ES-I3 (cell line): Measurements from ENCODE around the gene C4orf50.

Experiments
- H3K36me3 ChIP-seq: 2 replicates; pipeline ENCODE4 v1.6.1; 2013; ENCODE audit warnings: mild to moderate bottlenecking, low read length, control low read depth, moderate library complexity; ENCODE audit not compliant: insufficient read depth
- H3K4me1 ChIP-seq: 2 replicates; pipeline ENCODE4 v1.6.1; 2013; ENCODE audit warnings: mild to moderate bottlenecking, control low read depth, low read length; ENCODE audit not compliant: insufficient read depth
- H3K9ac ChIP-seq: 2 replicates; pipeline ENCODE4 v1.6.1; 2013; ENCODE audit warnings: low read depth, mild to moderate bottlenecking, low read length, moderate library complexity
- H3K9me3 ChIP-seq: 2 replicates; pipeline ENCODE4 v1.6.1; 2013; ENCODE audit warnings: mild to moderate bottlenecking, low read length, moderate library complexity; ENCODE audit not compliant: control insufficient read depth, insufficient read depth

The C4orf50 gene

DNA sequence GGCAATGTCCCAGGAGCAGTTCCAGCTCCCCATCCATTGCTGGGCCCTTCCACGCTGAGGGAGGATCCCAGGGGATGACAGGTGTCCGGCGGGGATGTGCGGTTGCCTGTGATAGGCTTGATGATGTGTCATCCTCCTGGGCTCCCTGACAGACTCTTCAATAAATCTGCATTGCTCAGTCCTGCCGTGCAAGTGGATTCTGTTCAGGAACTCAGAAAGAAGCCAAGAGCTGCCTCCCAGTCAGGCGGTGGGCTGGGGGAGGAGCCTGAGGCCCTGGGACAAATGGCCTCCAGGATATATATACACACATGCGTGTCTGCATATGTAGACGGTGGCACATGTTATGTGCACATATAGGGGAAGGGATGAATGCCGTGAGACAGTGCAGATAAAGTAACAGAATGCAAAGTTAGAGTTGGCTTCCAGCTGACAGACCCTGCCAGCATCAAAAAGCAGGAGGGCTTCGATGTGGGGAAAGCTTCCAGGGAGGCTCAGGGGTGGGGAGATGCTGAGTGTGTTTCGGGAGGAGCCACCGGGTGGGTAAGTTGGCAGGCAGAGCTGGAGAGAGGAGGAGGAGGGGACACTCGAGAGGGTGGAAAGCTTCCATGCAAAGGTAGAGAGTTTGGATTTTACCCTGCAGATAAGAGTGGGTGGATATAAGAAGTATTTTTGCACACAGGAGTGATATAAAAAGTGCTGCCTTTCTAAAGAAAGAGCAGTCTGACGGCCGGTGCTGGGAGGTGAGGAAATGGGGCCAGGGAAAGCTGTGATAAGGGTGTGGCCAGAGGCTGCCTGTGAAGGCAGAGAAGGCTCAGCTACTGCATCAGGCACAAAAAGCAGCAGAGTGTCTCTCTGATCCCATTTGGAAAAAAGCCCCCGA lies 96.9 kb downstream of the C4orf50 start:
- no peaks in the 10 kb centered on the region for H3K36me3 ChIP-seq
- no peaks in the 10 kb centered on the region for H3K9me3 ChIP-seq
- H3K4me1 ChIP-seq = peaks cover 10% of the 10 kb centered on the region; the same call in 1 of the 2 replicates
- H3K9ac ChIP-seq = no peak overlapping the region

DNA sequence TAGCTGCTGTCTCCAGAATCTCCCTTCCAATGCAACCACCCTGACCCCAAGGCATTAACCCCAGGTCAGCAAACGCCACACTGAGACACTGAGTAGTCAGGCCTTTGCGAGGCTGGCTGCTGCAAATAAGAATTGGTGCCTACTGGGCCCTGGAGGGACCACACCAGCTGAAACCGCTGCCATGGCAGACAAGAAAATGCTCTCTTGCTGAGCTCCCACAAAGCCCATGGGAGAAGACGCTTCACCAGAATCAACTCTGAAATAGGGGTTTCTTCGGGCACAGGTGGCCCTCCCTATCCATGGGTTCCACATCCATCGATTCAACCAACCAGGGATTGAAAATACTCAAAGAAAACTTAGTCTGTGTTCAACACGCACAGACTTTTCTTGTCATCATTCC lies 98.7 kb downstream of the C4orf50 start:
- Histone ChIP-seq H3K4me1 (peaks cover 10% of the 10 kb centered on the region; the same call in 1 of the 2 replicates), H3K9me3 (no peaks in the 10 kb centered on the region), H3K9ac (no peak overlapping the region), H3K36me3 (no peaks in the 10 kb centered on the region)

DNA sequence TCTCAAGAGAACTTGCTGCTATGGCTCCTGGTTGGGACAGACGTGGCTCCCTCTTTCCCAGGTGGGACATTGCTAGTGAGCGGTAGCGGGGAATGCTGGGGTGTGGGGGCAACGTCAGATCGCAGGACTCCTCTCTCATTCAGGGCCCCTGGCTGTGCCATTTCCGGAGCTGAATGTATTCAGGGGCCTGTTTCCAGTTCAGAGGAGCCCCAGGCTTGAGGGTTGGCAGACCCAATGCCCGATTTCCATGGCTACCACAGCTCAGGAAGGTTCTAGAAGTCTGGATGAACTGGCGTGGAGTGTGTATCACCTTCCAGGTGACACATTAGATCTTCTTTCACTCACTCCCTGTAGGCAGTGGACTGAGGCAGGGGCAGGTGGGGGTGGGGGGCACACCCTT lies 99.2 kb downstream of the C4orf50 start:
- Histone ChIP-seq H3K9ac (no peak overlapping the region), H3K36me3 (no peaks in the 10 kb centered on the region), H3K9me3 (no peaks in the 10 kb centered on the region), H3K4me1 (peaks cover 10% of the 10 kb centered on the region; the same call in 1 of the 2 replicates)

DNA sequence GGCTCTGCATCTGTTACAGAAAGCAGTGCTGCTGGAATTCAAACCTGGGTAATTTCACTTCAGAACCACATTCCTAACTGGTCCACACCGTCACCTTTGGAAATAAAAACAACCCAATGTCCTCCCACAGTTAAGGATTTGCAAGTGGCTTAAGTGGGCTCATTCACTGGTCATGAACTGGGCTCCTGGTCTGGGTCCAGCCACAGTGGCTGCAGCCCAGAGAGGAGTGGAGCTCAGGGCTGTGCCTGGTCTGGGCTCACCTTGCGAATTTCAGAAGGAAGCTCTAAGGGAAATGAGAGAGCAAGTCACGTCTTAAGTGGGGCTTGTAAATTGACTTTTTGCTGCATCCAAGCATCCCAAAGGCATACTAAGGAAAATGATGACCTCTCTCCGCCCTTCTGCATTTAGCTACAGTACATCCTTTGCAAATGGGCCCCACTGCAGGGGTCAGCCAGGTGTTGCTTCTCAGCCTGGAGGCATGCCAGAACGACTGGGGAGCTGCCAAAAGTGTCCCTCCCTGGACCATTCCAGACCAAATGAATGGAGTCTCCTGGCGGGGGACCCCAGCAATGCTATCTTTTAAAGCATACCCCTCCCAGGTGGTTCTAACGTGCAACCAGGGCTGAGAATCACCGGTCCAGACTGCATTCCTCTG lies 99.8 kb downstream of the C4orf50 start:
- no peaks in the 10 kb centered on the region for H3K9me3 ChIP-seq
- no peaks in the 10 kb centered on the region for H3K36me3 ChIP-seq
- peaks cover 10% of the 10 kb centered on the region for H3K4me1 ChIP-seq
- no peak overlapping the region for H3K9ac ChIP-seq

DNA sequence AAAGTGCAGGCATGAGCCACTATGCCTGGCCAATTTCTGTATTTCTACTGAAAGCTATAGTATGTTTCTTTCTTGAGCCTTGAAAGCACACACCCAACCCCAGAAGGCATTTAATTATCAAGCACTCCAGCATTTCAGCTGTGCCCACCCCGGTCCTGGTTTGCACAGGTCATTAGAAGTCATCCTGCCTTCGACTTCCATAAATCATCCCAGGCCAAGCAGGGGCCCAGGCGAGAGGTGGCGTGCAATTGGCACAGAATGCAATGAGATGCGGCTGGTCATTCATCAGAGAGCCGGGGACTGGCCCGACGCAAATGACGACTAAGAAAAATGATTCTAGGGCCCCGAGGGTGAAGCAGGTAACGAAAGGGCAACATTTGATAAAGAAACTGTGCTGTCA lies 100.6 kb downstream of the C4orf50 start:
- Histone ChIP-seq H3K36me3 (no peaks in the 10 kb centered on the region), H3K9ac (no peak overlapping the region), H3K4me1 (peaks cover 17% of the 10 kb centered on the region), H3K9me3 (no peaks in the 10 kb centered on the region)

DNA sequence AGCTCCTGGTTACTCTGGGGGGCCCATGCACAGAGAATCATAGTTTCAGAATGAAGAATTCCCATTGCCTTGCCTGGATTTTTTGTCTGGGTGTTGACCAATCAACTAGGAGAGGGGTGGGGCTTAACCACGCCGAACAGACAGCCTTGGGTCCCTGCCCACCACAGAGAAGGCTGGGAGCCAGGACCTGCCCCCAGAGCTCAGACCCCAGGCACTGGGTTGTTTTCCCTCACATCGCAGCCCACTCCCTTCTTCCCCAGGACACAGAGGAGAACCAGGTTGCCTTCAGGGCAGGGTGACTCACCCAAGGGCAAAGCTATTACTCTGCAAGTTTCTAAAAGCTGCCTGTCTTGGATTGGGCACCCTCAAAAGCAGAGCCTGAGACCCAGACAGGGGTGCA lies 102.0 kb downstream of the C4orf50 start:
- Histone ChIP-seq H3K9me3 (no peaks in the 10 kb centered on the region), H3K4me1 (peaks cover 19% of the 10 kb centered on the region), H3K9ac (no peak overlapping the region), H3K36me3 (no peaks in the 10 kb centered on the region)

DNA sequence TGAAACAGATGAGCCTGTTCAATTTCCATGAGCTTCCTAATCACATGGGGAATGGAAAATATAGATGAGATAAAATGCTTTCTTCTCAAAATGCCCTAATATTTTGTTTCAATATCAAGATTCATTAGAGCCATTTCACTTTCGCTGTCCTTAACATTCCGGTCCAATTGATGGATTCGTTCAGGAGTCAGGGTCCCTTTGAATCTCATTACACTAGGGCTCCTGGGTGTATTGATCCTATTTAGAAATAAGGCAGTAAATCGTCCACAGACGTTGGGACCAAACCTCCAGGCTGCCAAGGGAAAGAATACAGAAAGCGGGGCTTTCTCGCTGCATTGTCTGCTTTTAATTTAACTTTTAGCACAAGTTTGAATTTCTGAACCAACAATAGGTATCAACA lies 104.8 kb downstream of the C4orf50 start:
- H3K9ac ChIP-seq = no peak overlapping the region
- peaks cover 20% of the 10 kb centered on the region for H3K4me1 ChIP-seq
- H3K36me3 ChIP-seq = no peaks in the 10 kb centered on the region
- no peaks in the 10 kb centered on the region; the same call in 1 of the 2 replicates for H3K9me3 ChIP-seq

DNA sequence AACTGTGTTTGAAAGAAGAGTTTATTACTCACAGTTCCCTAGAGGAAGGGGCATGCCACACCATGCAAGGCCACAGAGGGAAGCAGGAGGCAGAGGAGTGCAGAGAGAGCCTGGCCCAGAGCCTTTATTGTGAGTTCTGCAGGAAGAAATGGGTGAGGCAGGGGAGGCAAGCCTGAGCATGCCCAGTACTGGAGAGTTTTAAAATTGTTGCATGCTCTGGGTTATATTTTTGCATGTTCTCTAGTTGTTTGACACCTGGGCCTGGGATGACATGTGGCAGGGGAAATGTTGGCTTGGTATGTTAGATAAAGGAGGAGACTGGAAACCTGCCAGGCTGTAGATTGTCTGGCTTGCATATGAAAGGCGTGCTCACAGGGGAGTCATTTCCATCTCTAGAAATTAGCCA lies 105.6 kb downstream of the C4orf50 start:
- no peaks in the 10 kb centered on the region; the same call in 1 of the 2 replicates for H3K9me3 ChIP-seq
- peaks cover 18% of the 10 kb centered on the region for H3K4me1 ChIP-seq
- no peaks in the 10 kb centered on the region for H3K36me3 ChIP-seq
- no peak overlapping the region for H3K9ac ChIP-seq

DNA sequence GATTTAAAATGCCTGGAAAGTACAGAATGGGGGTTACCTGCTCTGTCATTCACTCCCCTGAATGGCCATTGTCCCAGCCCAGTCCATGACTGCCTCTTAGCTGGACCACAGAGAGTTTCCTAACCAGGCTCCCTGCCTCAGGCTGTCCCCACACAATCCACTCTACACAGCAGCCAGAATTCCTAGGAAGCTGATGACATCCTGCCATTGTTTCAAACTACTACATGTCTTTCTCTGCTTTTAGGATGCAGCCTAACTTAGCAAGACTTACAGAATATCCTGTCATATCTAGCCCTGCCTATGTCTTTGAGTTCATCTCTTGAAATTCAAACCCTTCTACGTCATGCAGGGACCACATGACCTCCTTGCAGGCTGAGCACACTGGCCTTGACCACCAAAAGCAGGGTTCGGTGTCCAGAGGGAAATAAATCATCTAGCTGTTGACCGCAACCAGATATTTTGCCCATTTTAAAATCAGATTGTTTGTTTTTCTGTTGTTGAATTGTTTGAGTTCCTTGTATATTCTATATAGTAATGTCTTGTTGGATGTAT lies 109.3 kb downstream of the C4orf50 start:
- Histone ChIP-seq H3K9me3 (no peaks in the 10 kb centered on the region; the same call in 1 of the 2 replicates), H3K9ac (no peak overlapping the region), H3K4me1 (peaks cover 31% of the 10 kb centered on the region), H3K36me3 (no peaks in the 10 kb centered on the region)

DNA sequence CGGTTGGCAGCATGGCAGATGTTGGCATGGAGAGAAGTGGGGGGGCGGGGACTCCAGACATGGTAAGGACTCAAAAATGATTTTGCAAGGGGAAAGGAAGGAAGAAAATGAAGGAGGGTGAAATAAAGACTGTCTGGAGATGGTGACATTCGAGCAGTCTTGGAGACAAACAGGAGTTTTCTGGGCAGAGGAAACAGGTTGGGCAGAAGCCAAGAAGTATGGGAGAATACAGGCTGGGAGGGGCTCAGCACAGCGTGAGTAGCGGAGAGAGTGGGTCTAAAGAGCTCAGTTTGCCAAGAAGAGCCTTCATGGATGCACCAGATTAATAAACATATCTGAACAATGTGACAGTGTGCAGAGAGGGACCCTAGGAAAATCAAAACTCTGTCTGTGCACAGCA lies 112.0 kb downstream of the C4orf50 start:
- no peaks in the 10 kb centered on the region for H3K36me3 ChIP-seq
- peaks cover 18% of the 10 kb centered on the region; the same call in 1 of the 2 replicates for H3K4me1 ChIP-seq
- no peak overlapping the region for H3K9ac ChIP-seq
- no peaks in the 10 kb centered on the region; the same call in 1 of the 2 replicates for H3K9me3 ChIP-seq

DNA sequence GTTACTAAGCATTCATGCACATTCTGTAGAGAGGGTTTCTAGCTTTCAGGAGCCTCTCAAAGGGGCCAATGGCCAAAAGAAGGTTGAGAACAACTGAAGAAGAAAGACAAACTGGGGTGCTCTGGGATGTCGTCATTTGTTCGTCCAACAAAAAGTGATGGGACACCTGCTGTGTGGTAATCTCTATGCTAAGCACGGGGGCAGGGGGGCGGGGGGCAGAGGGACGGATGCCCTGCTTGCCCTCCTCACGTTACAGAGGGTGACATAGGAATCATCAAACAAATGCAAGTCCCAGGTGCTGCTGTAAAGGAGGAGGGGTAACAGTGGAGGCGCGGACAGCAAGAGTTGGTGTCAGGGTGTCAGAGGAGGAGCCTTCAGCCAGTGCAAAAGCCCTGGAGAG lies 112.5 kb downstream of the C4orf50 start:
- no peaks in the 10 kb centered on the region for H3K9me3 ChIP-seq
- no peak overlapping the region for H3K9ac ChIP-seq

DNA sequence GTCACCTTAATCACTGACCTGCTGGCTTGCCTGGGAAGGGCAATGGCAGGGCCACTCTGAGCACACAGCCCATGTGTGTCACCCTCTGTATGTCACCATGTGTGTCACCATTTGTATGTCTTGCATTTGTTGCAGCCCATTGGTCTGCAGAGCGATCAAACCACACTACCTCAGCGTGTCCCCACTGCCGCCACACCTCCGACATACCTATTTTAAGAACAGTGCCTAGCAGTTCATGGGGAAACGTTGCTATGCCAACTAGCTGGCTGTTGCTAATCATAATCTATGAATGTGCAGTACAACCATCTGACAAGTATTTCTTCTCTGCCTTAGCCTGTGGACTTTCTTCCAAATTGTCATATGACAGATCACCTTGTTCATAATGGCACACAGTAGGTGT lies 117.4 kb downstream of the C4orf50 start:
- Histone ChIP-seq H3K36me3 (no peaks in the 10 kb centered on the region), H3K9ac (no peak overlapping the region), H3K4me1 (peaks cover 9% of the 10 kb centered on the region; the same call in 1 of the 2 replicates), H3K9me3 (no peaks in the 10 kb centered on the region)

More for the DNA sequence above, 112.5 kb downstream of the C4orf50 start:
- Histone ChIP-seq H3K36me3 (no peaks in the 10 kb centered on the region), H3K4me1 (peaks cover 18% of the 10 kb centered on the region; the same call in 1 of the 2 replicates)

DNA sequence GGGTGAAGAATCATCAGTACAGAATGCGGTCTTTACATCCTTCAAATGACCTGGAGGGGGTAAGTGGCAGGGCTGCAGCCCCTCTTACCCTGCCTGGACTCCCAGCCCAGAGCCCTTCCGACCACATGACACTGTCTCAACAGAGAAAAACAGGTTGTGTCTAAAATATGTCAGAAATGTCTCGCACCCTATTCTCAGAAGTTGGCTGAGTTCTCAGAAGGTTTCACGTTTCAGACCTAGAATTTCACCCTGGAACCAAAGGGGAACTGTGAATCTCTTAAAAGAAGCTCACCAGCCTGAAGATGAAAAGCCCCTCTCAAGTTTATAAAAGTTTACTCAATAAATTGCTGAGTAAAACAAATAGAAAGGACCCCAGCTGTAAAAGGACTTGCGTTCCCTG lies 118.3 kb downstream of the C4orf50 start:
- no peaks in the 10 kb centered on the region for H3K36me3 ChIP-seq
- peaks cover 2% of the 10 kb centered on the region; the same call in 1 of the 2 replicates for H3K4me1 ChIP-seq
- H3K9me3 ChIP-seq = no peaks in the 10 kb centered on the region
- H3K9ac ChIP-seq = no peak overlapping the region

DNA sequence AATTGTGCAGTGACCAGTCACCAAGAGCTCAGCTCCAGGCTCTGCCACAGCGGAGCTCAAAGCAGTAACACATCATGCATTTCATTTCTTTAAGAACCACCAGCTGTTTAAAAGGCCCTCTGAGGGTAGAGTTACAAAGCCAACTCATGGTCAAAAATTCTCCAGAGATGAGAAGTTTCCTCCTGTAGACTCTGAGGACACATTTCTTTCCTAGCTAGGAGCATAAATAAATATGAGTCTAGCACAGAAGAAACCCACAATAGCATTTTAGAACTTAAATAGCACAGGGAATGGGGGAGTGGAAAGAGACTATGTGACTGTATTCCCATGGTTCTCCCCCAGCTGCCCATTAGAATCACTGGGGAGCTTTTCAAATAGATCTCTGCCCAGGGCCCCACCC lies 118.8 kb downstream of the C4orf50 start:
- H3K9ac ChIP-seq = no peak overlapping the region
- no peaks in the 10 kb centered on the region for H3K4me1 ChIP-seq
- no peaks in the 10 kb centered on the region for H3K36me3 ChIP-seq
- no peaks in the 10 kb centered on the region for H3K9me3 ChIP-seq
